Measurements from ENCODE around the gene SEMA3A.

- TF ChIP-seq POLR2A (IDR thresholded peaks at IDR 0.05), result no peak
- TF ChIP-seq, protein P1, sequence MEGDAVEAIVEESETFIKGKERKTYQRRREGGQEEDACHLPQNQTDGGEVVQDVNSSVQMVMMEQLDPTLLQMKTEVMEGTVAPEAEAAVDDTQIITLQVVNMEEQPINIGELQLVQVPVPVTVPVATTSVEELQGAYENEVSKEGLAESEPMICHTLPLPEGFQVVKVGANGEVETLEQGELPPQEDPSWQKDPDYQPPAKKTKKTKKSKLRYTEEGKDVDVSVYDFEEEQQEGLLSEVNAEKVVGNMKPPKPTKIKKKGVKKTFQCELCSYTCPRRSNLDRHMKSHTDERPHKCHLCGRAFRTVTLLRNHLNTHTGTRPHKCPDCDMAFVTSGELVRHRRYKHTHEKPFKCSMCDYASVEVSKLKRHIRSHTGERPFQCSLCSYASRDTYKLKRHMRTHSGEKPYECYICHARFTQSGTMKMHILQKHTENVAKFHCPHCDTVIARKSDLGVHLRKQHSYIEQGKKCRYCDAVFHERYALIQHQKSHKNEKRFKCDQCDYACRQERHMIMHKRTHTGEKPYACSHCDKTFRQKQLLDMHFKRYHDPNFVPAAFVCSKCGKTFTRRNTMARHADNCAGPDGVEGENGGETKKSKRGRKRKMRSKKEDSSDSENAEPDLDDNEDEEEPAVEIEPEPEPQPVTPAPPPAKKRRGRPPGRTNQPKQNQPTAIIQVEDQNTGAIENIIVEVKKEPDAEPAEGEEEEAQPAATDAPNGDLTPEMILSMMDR (IDR thresholded peaks at IDR 0.05), result no peak
Observed at GRCh38 chr7:84177758-84178412, 16.7 kb downstream of the SEMA3A start.

Data from esophagus squamous epithelium (tissue), 4 donors.